OCI-LY7 (cell line): ENCODE results near the gene CHST14. TPM values are rescaled to one million over a fixed set of nuclear protein-coding genes. Genes with fewer than 3 reads are reported as not detected.

Experiments used
- BruUV-seq: library from RNA; stranded (reverse); fragments of 400-500 nt; replicated peaks from 2 replicates; lab custom pipeline; 2021; lab: Mats Ljungman, UMichigan
- CTCF ChIA-PET: fragments of 300-600 bp; sonication (Branson Sonifier 250); formaldehyde crosslinking; loops from one replicate; lab custom pipeline; 2022; ENCODE audit warnings: antibody characterized with exemption; ENCODE audit not compliant: unreplicated experiment; lab: Charles Lee
- POLR2A ChIA-PET: fragments of 300-600 bp; sonication (Branson Sonifier 250); formaldehyde crosslinking; loops from one replicate; lab custom pipeline; 2022; ENCODE audit warnings: antibody characterized with exemption; lab: Charles Lee
- DNase-seq: peaks from one replicate; pipeline ENCODE4 v3.0.0-alpha.2; 2015; ENCODE audit warnings: low spot score
- H2AFZ ChIP-seq: fragments of 200-600 bp; sonication (generic), shearing (Covaris generic); 2 replicates; pipeline ENCODE4 v1.6.1; 2014; ENCODE audit warnings: mild to moderate bottlenecking, antibody characterized with exemption, low read length, moderate library complexity
- H3K27ac ChIP-seq: fragments of 200-600 bp; sonication (generic); 2 replicates; pipeline ENCODE4 v1.5.1; 2014; ENCODE audit warnings: mixed run types, low read depth, mild to moderate bottlenecking, moderate library complexity, low read length, inconsistent platforms; ENCODE audit not compliant: poor library complexity, severe bottlenecking
- H3K36me3 ChIP-seq: fragments of 200-600 bp; sonication (generic); 2 replicates; pipeline ENCODE4 v1.6.1; 2014; ENCODE audit warnings: mild to moderate bottlenecking, antibody characterized with exemption, low read length, moderate library complexity, mixed read lengths; ENCODE audit not compliant: insufficient read depth
- H3K4me1 ChIP-seq: fragments of 200-600 bp; sonication (generic); 2 replicates; pipeline ENCODE4 v1.5.1; 2014; ENCODE audit warnings: mild to moderate bottlenecking, low read length; ENCODE audit not compliant: insufficient read depth, poor library complexity, severe bottlenecking
- H3K4me2 ChIP-seq: fragments of 200-600 bp; sonication (generic); 2 replicates; pipeline ENCODE4 v1.6.1; 2014; ENCODE audit warnings: mild to moderate bottlenecking, low read length
- H3K4me3 ChIP-seq: fragments of 200-600 bp; sonication (generic); 2 replicates; pipeline ENCODE4 v1.5.1; 2014; ENCODE audit warnings: mild to moderate bottlenecking, low read depth, low read length; ENCODE audit not compliant: poor library complexity, severe bottlenecking
- H3K79me2 ChIP-seq: fragments of 200-600 bp; sonication (generic); 2 replicates; pipeline ENCODE4 v1.6.1; 2016; ENCODE audit warnings: low read depth, mild to moderate bottlenecking, low read length, moderate library complexity, mixed read lengths; ENCODE audit not compliant: insufficient read depth
- H3K9me2 ChIP-seq: fragments of 200-600 bp; sonication (generic); 2 replicates; pipeline ENCODE4 v1.6.1; 2016; ENCODE audit warnings: mild to moderate bottlenecking, low read length, mixed read lengths; ENCODE audit not compliant: insufficient read depth
- H3K9me3 ChIP-seq: fragments of 200-600 bp; sonication (generic); 2 replicates; pipeline ENCODE4 v1.6.1; 2014; ENCODE audit warnings: mild to moderate bottlenecking, mixed run types, low read length, mixed read lengths
- H4K20me1 ChIP-seq: fragments of 200-600 bp; sonication (generic); 2 replicates; pipeline ENCODE4 v1.6.1; 2014; ENCODE audit warnings: mild to moderate bottlenecking, antibody characterized with exemption, low read length, moderate library complexity, mixed read lengths; ENCODE audit not compliant: insufficient read depth
- EZH2phosphoT487 ChIP-seq: fragments of 200-600 bp; sonication (generic); IDR thresholded peaks from 2 replicates; pipeline ENCODE4 v1.6.1; 2018; ENCODE audit warnings: low read depth, borderline replicate concordance, mild to moderate bottlenecking, mixed run types, antibody characterized with exemption, low read length, moderate library complexity, mixed read lengths
- intact Hi-C: fragments of 100-400 bp; cut with micrococcal nuclease; formaldehyde crosslinking; loops from one replicate; pipeline ENCODE4 v1.10.0; 2022; ENCODE audit not compliant: unreplicated experiment
- total RNA-seq, 2 experiments: library from RNA; depleted of rRNA in 1 of 2; stranded (reverse); fragments of >200 nt in 1 of 2; shearing (Covaris generic) in 1 of 2; gene quantifications; 2 replicates each; pipeline ENCODE4 v1.2.3, GENCODE V29; 2014 to 2022
- TF ChIP-seq, protein P1 (sequence below): fragments of 200-600 bp; sonication (generic); conservative IDR thresholded peaks from 2 replicates; pipeline ENCODE4 v1.5.1; 2014; ENCODE audit warnings: mild to moderate bottlenecking, antibody characterized with exemption, low read length, moderate library complexity, mixed read lengths

The CHST14 gene
- total RNA-seq, 2 experiments from 2014 or later: 7.3 to 15.3 TPM

GRCh38 chr15:40486066-40486770 lies 15.4 kb downstream of the CHST14 start:
- Histone ChIP-seq H4K20me1 (no peaks in the 10 kb centered on the region), H3K79me2 (no peaks in the 10 kb centered on the region), H3K4me3 (no peak overlapping the region), H3K9me2 (no peaks in the 10 kb centered on the region), H3K4me1 (no peaks in the 10 kb centered on the region), H3K4me2 (no peak overlapping the region), H3K27ac (no peak overlapping the region), H3K36me3 (no peaks in the 10 kb centered on the region), H2AFZ (no peak overlapping the region), H3K9me3 (no peaks in the 10 kb centered on the region)
- ChIA-PET CTCF (no interaction called here), POLR2A (no interaction called here)
- BruUV-seq: no TSS peak
- no peak for TF ChIP-seq EZH2phosphoT487
- TF ChIP-seq, protein P1, sequence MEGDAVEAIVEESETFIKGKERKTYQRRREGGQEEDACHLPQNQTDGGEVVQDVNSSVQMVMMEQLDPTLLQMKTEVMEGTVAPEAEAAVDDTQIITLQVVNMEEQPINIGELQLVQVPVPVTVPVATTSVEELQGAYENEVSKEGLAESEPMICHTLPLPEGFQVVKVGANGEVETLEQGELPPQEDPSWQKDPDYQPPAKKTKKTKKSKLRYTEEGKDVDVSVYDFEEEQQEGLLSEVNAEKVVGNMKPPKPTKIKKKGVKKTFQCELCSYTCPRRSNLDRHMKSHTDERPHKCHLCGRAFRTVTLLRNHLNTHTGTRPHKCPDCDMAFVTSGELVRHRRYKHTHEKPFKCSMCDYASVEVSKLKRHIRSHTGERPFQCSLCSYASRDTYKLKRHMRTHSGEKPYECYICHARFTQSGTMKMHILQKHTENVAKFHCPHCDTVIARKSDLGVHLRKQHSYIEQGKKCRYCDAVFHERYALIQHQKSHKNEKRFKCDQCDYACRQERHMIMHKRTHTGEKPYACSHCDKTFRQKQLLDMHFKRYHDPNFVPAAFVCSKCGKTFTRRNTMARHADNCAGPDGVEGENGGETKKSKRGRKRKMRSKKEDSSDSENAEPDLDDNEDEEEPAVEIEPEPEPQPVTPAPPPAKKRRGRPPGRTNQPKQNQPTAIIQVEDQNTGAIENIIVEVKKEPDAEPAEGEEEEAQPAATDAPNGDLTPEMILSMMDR: no peak
- intact Hi-C loops: no loop called here
- no peak for DNase-seq

DNA sequence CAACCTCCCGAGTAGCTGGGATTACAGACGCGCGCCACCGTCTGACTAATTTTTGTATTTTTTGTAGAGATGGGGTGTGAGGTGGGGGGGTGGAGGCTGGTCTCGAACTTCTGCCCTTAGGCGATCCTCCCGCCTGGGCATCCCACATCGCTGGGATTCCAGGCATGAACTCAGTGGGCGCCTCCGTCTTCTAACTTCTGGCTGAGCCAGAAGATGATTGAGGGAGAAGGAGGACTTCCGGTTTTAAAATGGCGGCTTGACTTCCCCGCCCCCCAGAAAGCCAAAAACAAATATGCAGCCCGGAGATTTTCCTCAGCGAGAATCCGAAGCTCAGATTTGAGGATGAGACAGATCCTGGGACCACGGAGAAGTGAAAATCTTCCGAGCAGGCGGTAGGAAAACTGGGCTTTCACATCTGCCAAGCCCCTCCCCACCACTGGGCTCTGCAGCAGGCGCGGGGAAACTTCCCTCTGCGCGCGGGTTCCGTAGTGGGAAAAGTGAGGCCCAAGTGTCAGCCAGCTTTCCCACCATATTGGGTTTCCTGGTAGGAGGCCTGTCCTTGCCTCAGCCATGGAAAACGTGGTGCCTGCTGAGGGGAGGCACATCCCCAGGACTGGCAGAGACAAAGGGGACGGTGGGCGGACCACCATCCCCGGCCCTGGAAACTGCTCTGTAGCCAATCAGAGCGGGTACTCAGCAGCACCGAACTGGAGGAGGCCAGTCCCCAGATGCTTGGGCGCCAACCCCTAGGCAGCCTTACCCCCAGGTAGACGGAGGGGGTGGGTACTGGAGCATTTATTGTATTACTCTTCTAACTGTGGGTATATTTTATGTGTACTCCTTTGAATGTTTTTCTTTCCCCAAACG lies 17.3 kb downstream of the CHST14 start:
- H3K79me2 ChIP-seq: no peaks in the 10 kb centered on the region
- no TSS peak for BruUV-seq
- DNase-seq: no peak
- no peak overlapping the region for H3K27ac ChIP-seq
- H3K36me3 ChIP-seq: no peaks in the 10 kb centered on the region
- H3K9me2 ChIP-seq: no peaks in the 10 kb centered on the region
- ChIA-PET CTCF (no interaction called here), POLR2A (interaction anchor here (0.7 kb wide), 2 partner anchors 28 to 416 kb away, joined by 3 to 4 read pairs; no protein-coding TSS in a partner anchor)
- H2AFZ ChIP-seq: no peak overlapping the region
- H3K4me3 ChIP-seq: no peak overlapping the region
- TF ChIP-seq, protein P1: no peak
- TF ChIP-seq EZH2phosphoT487: no peak
- H3K9me3 ChIP-seq: no peaks in the 10 kb centered on the region
- no peaks in the 10 kb centered on the region for H4K20me1 ChIP-seq
- no peaks in the 10 kb centered on the region for H3K4me1 ChIP-seq
- intact Hi-C loops: no loop called here
- no peak overlapping the region for H3K4me2 ChIP-seq
